ENCODE measurements around the gene MED8. TPM values are rescaled to one million over a fixed set of nuclear protein-coding genes. Genes with fewer than 3 reads are reported as not detected.
A peak's percentile ranks its signal among the peaks of the same experiment; 100 is the strongest.

The MED8 gene
- total and polyA plus RNA-seq, 2 of the 8 experiments (the other 6 are each of a cell fraction or from before 2014, with no cell fraction given) = 7.0 to 20.6 TPM

- Histone ChIP-seq H3K56ac (replicated peaks; ENCODE audit: insufficient read length, low read depth, low read length) (peak within 1 kb of the TSS; percentile 80), H4K8ac (ENCODE audit: extremely low read depth, insufficient read depth, low read length) (peak within 1 kb of the TSS; percentile 94), H2BK120ac (replicated peaks; ENCODE audit: low read depth, low read length) (no peak within 1 kb of the TSS), H2BK12ac (ENCODE audit: low read depth, low read length) (peak within 1 kb of the TSS; percentile 90; the same call in 1 of the 2 replicates), H3K23ac (ENCODE audit: insufficient read length) (no peak within 1 kb of the TSS), H3K4ac (replicated peaks; ENCODE audit: insufficient read length, low read depth, low read length) (peak within 1 kb of the TSS; percentile 99), H3K27ac (ENCODE audit: low read depth, low read length) (peak within 1 kb of the TSS; percentile 79; the same call in 1 of the 2 replicates), H3K9me3 (ENCODE audit: insufficient read depth in 2 of 2, low read depth in 1 of 2, low read length in 1 of 2) (no peaks in the 10 kb centered on the region), H3K79me2 (ENCODE audit: control insufficient read depth in 1 of 2, insufficient read depth in 2 of 2, low read length in 2 of 2) (no peaks in the 10 kb centered on the region; a peak in 1 of 4 replicates), H3K18ac (ENCODE audit: extremely low read depth, low read length) (peak within 1 kb of the TSS; percentile 96), H3K4me1 (replicated peaks in 1 of 4; ENCODE audit: control insufficient read depth in 3 of 4, insufficient read depth in 4 of 4, low read length in 3 of 4) (peaks cover 4 to 21% (median 13%) of the 10 kb centered on the region in 4 experiments), H4K20me1 (replicated peaks in 1 of 2; ENCODE audit: control insufficient read depth in 1 of 2, insufficient read depth in 2 of 2, low read length in 2 of 2) (peaks cover 0 to 14% of the 10 kb centered on the region in 2 experiments), H2BK5ac (ENCODE audit: low read depth, low read length) (peak within 1 kb of the TSS; percentile 94; the same call in 1 of the 2 replicates), H2BK15ac (ENCODE audit: low read length) (peak within 1 kb of the TSS; percentile 97), H3K79me1 (ENCODE audit: low read depth, low read length) (peaks cover 8% of the 10 kb centered on the region), H3K27me3 (replicated peaks in 1 of 4; ENCODE audit: control insufficient read depth in 3 of 4, extremely low read depth in 1 of 4, insufficient read depth in 3 of 4, low read length in 3 of 4) (no peaks in the 10 kb centered on the region), H3K4me3 (ENCODE audit: extremely low read depth in 1 of 4, insufficient read depth in 2 of 4, low read depth in 3 of 4, low read length in 4 of 4) (peak within 1 kb of the TSS; percentile 33 to 68 (median 58)), H3K23me2 (ENCODE audit: low read depth, low read length) (peaks cover 13% of the 10 kb centered on the region), H2AK5ac (ENCODE audit: low read depth, low read length) (peak within 1 kb of the TSS; percentile 94; the same call in 1 of the 2 replicates), H2AFZ (ENCODE audit: low read length) (0 out of 2 replicates have a peak within 1 kb of the TSS, but pooled peaks have one; percentile 7), H2BK20ac (ENCODE audit: low read length) (no peak within 1 kb of the TSS), H3K4me2 (ENCODE audit: insufficient read depth in 1 of 2, low read depth in 2 of 2, low read length in 2 of 2) (peak within 1 kb of the TSS; percentile 93 to 96), H3K9ac (replicated peaks in 1 of 4; ENCODE audit: extremely low read depth in 1 of 4, low read depth in 3 of 4, low read length in 3 of 4) (peak within 1 kb of the TSS; percentile 42 to 71 (median 56); a peak in 6 of 7 replicates), H4K91ac (replicated peaks; ENCODE audit: insufficient read length, low read length) (peak within 1 kb of the TSS; percentile 96), H4K5ac (ENCODE audit: insufficient read length, low read depth, low read length) (peak within 1 kb of the TSS; percentile 93), H3K14ac (ENCODE audit: insufficient read length) (no peak within 1 kb of the TSS), H3K36me3 (ENCODE audit: control insufficient read depth in 2 of 4, insufficient read depth in 4 of 4, low read length in 3 of 4) (peaks cover 1 to 22% (median 9%) of the 10 kb centered on the region in 4 experiments; a peak in 6 of 8 replicates)
- POLR2A ChIA-PET (ENCODE audit: partially characterized antibody) = interaction anchor here (0.8 to 3.9 kb wide), 16 partner anchors 10 to 552 kb away, joined by 3 to 33 read pairs (median 4); partner anchors contain the start of genes CDC20, HYI, MED8 and SZT2
- DNase-seq (ENCODE audit: low read depth in 1 of 2, low spot score in 2 of 2) (peak in 1 of 2 experiments; percentile 92), FAIRE-seq (no peak)
- 5% methylated on average over 27 of the region's 58 CpGs; no CpG with 5 or more reads in 1 of the 2 experiments for WGBS, 2 experiments (ENCODE audit: extremely low coverage in 1 of 2, insufficient coverage in 1 of 2, insufficient read length in 1 of 2, insufficient replicate concordance in 2 of 2, low coverage in 1 of 2, low lambda C conversion rate in 2 of 2, missing lambda C conversion rate in 1 of 2)
- CTCF ChIA-PET (ENCODE audit: partially characterized antibody) = interaction anchor here (0.8 to 2.8 kb wide), 10 partner anchors 11 to 203 kb away, joined by 3 to 12 read pairs (median 4); partner anchors contain the start of genes MED8 and SZT2
- TF ChIP-seq CREB1 (IDR thresholded peaks at IDR 0.05) (no peak; the same call in 1 of the 2 replicates), TAF1 (IDR thresholded peaks at IDR 0.05; ENCODE audit: low read depth, low read length) (peak; percentile 76; the same call in 1 of the 2 replicates), SP2 (IDR thresholded peaks at IDR 0.05; ENCODE audit: low read length) (no peak), TAF7 (optimal IDR thresholded peaks at IDR 0.05; ENCODE audit: borderline replicate concordance, low read depth, low read length) (peak; percentile 51), SIN3A (conservative IDR thresholded peaks at IDR 0.05 in 1 of 2, IDR thresholded peaks at IDR 0.05 in 1 of 2; ENCODE audit: low read depth in 1 of 2, low read length in 2 of 2) (peak; percentile 3 to 84; a peak in 2 of 4 replicates), ZNF274 (IDR thresholded peaks at IDR 0.05; ENCODE audit: borderline replicate concordance, extremely low read depth, low read length) (no peak), RBBP5 (IDR thresholded peaks at IDR 0.05; ENCODE audit: borderline replicate concordance, low read depth, low read length) (peak; percentile 58), SAP30 (IDR thresholded peaks at IDR 0.05; ENCODE audit: insufficient read depth, insufficient replicate concordance, low read length) (no peak), BACH1 (IDR thresholded peaks at IDR 0.05; ENCODE audit: low read length) (no peak), BCL11A (IDR thresholded peaks at IDR 0.05; ENCODE audit: low read depth in 2 of 2, low read length in 2 of 2) (no peak), FOSL1 (IDR thresholded peaks at IDR 0.05; ENCODE audit: insufficient read depth, low read depth, low read length) (no peak)
These were observed 21.5 kb downstream of the MED8 start, which contains the start of gene ELOVL1 for GRCh38 chr1:43367904-43368645. ELOVL1 (minus strand) TSS chr1:43368011; CDS start chr1:43365609, 2,402 bp downstream.

Data from H1 (cell line).